Measurements from ENCODE around the gene SMG6. TPM values are rescaled to one million over a fixed set of nuclear protein-coding genes. Genes with fewer than 3 reads are reported as not detected.

SMG6 gene
- total RNA-seq, 1 experiment from 2014 or later: 28.6 TPM

GRCh38 chr17:2250140-2251095 lies 53.2 kb downstream of the SMG6 start:
- H3K4me2 ChIP-seq (ENCODE audit: insufficient read depth, insufficient read length, low read length): no peak overlapping the region
- no peak overlapping the region for H2BK120ac ChIP-seq (ENCODE audit: low read depth, low read length, poor library complexity, severe bottlenecking)
- H3K9ac ChIP-seq (ENCODE audit: extremely low read depth, insufficient read length, low read length): no peak overlapping the region
- no peak overlapping the region for H4K8ac ChIP-seq (replicated peaks; ENCODE audit: insufficient read length, low read depth, low read length)
- no peak overlapping the region for H4K91ac ChIP-seq (ENCODE audit: insufficient read length, low read depth, low read length)
- H3K9me3 Mint-ChIP-seq: peaks cover 4 to 6% of the 10 kb centered on the region in 2 experiments; a peak in 4 of 5 replicates
- H3K4me1 ChIP-seq (ENCODE audit: insufficient read depth, low read length): no peaks in the 10 kb centered on the region
- H3K36me3 Mint-ChIP-seq (ENCODE audit: insufficient read depth in 1 of 3, low read depth in 3 of 3): peaks cover 12 to 33% (median 28%) of the 10 kb centered on the region in 3 experiments
- H3K27ac Mint-ChIP-seq: no peak overlapping the region
- no peak for DNase-seq
- H2BK5ac ChIP-seq (ENCODE audit: insufficient read length, low read length): no peak overlapping the region
- no peak overlapping the region for H3K14ac ChIP-seq (ENCODE audit: insufficient read depth, low read length)
- no peak overlapping the region for H3K18ac ChIP-seq (ENCODE audit: insufficient read length, low read depth, low read length)
- no peak overlapping the region for H2AK5ac ChIP-seq (ENCODE audit: insufficient read length, low read length)
- no peaks in the 10 kb centered on the region for H3K27me3 Mint-ChIP-seq (ENCODE audit: low read depth)
- no peaks in the 10 kb centered on the region for H3K9me3 ChIP-seq (ENCODE audit: control insufficient read depth, low read depth, low read length)
- TF ChIP-seq, protein P1, sequence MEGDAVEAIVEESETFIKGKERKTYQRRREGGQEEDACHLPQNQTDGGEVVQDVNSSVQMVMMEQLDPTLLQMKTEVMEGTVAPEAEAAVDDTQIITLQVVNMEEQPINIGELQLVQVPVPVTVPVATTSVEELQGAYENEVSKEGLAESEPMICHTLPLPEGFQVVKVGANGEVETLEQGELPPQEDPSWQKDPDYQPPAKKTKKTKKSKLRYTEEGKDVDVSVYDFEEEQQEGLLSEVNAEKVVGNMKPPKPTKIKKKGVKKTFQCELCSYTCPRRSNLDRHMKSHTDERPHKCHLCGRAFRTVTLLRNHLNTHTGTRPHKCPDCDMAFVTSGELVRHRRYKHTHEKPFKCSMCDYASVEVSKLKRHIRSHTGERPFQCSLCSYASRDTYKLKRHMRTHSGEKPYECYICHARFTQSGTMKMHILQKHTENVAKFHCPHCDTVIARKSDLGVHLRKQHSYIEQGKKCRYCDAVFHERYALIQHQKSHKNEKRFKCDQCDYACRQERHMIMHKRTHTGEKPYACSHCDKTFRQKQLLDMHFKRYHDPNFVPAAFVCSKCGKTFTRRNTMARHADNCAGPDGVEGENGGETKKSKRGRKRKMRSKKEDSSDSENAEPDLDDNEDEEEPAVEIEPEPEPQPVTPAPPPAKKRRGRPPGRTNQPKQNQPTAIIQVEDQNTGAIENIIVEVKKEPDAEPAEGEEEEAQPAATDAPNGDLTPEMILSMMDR (conservative IDR thresholded peaks at IDR 0.05): no peak
- H4K5ac ChIP-seq (ENCODE audit: insufficient read length, low read depth, low read length): no peak overlapping the region
- H3K27ac ChIP-seq (ENCODE audit: insufficient read length, low read depth, low read length): no peak overlapping the region
- H3K23me2 ChIP-seq (ENCODE audit: insufficient read length, low read depth, low read length, poor library complexity, severe bottlenecking): no peaks in the 10 kb centered on the region
- H3T11ph ChIP-seq (ENCODE audit: low read length): no peak overlapping the region
- H3K4me3 Mint-ChIP-seq: no peak overlapping the region
- no peak overlapping the region for H3K23ac ChIP-seq (ENCODE audit: insufficient read length, low read depth, low read length)
- H3K79me1 ChIP-seq (ENCODE audit: insufficient read depth, low read depth, low read length, poor library complexity, severe bottlenecking): no peaks in the 10 kb centered on the region
- WGBS (ENCODE audit: extremely low coverage, insufficient read length, low lambda C conversion rate): no CpG with 5 or more reads among the region's 12 CpGs
- H2BK20ac ChIP-seq (ENCODE audit: low read depth, low read length, poor library complexity, severe bottlenecking): no peak overlapping the region
- no peaks in the 10 kb centered on the region for H3K4me1 Mint-ChIP-seq
- no peak overlapping the region for H2BK15ac ChIP-seq (ENCODE audit: low read depth, low read length)
- H3K79me2 ChIP-seq (ENCODE audit: insufficient read depth, low read length): no peaks in the 10 kb centered on the region
- no peak overlapping the region for H2BK12ac ChIP-seq (ENCODE audit: insufficient read length, low read depth, low read length)
- no peak overlapping the region for H2AFZ ChIP-seq (ENCODE audit: low read length)
- H3K56ac ChIP-seq (ENCODE audit: insufficient read length, low read depth, low read length): no peak overlapping the region
- no peaks in the 10 kb centered on the region for H3K27me3 ChIP-seq (ENCODE audit: insufficient read depth, low read length)
- no peak overlapping the region for H3K4ac ChIP-seq (ENCODE audit: low read depth, low read length)
- no peaks in the 10 kb centered on the region for H4K20me1 ChIP-seq (ENCODE audit: control insufficient read depth, insufficient read depth, insufficient read length)
